PC-9 (cell line): ENCODE measurements around the gene DPP4. TPM values are rescaled to one million over a fixed set of nuclear protein-coding genes. Genes with fewer than 3 reads are reported as not detected.
A peak's percentile ranks its signal among the peaks of the same experiment; 100 is the strongest.

Experiments used
- BruUV-seq: library from RNA; stranded (reverse); fragments of 400-500 nt; replicated peaks from 2 replicates; lab custom pipeline; 2021; lab: Mats Ljungman, UMichigan
- CTCF ChIA-PET: fragments of 300-600 bp; sonication (Branson Sonifier 250); formaldehyde crosslinking; loops from one replicate; lab custom pipeline; 2022; ENCODE audit warnings: antibody characterized with exemption; lab: Charles Lee
- POLR2A ChIA-PET: fragments of 300-600 bp; sonication (Branson Sonifier 250); formaldehyde crosslinking; loops from one replicate; lab custom pipeline; 2022; ENCODE audit warnings: antibody characterized with exemption; ENCODE audit not compliant: unreplicated experiment; lab: Charles Lee
- DNase-seq, 2 experiments: peaks; one replicate each; pipeline versions ENCODE4 v3.0.0 to v3.0.0-alpha.2; 2015 to 2022; ENCODE audit warnings: mixed read lengths in 1 of 2
- H2AFZ ChIP-seq: fragments of 200-600 bp; sonication (generic); 2 replicates; pipeline ENCODE4 v1.8.1; 2017; ENCODE audit warnings: antibody characterized with exemption
- H3F3A ChIP-seq: fragments of 200-600 bp; sonication (generic); 2 replicates; pipeline ENCODE4 v1.8.1; 2017; ENCODE audit warnings: antibody characterized with exemption, mild to moderate bottlenecking, low read depth; ENCODE audit not compliant: insufficient read depth
- H3K27ac ChIP-seq: fragments of 200-600 bp; sonication (generic); 2 replicates; pipeline ENCODE4 v1.6.1; 2016; ENCODE audit warnings: mixed run types
- H3K27me3 ChIP-seq: fragments of 200-600 bp; sonication (generic); 2 replicates; pipeline ENCODE4 v1.6.1; 2016; ENCODE audit warnings: low read depth, mixed run types; ENCODE audit not compliant: insufficient read depth
- H3K36me3 ChIP-seq: fragments of 200-600 bp; sonication (generic); 2 replicates; pipeline ENCODE4 v1.6.1; 2016; ENCODE audit warnings: low read depth, mixed run types
- H3K4me1 ChIP-seq: fragments of 200-600 bp; sonication (generic); replicated peaks from 2 replicates; pipeline ENCODE4 v1.6.1; 2016; ENCODE audit warnings: mixed run types; ENCODE audit not compliant: insufficient read depth
- H3K4me2 ChIP-seq: fragments of 200-600 bp; sonication (generic); 2 replicates; pipeline ENCODE4 v1.6.1; 2017; ENCODE audit warnings: mixed run types
- H3K4me3 ChIP-seq: fragments of 200-600 bp; sonication (generic); 2 replicates; pipeline ENCODE4 v1.6.1; 2016; ENCODE audit warnings: mixed run types
- H3K79me2 ChIP-seq: fragments of 200-600 bp; sonication (generic); 2 replicates; pipeline ENCODE4 v1.6.1; 2017; ENCODE audit warnings: low read depth, mixed run types
- H3K9me2 ChIP-seq: fragments of 200-600 bp; sonication (generic); 2 replicates; pipeline ENCODE4 v1.8.1; 2017; ENCODE audit warnings: mild to moderate bottlenecking; ENCODE audit not compliant: insufficient read depth
- H3K9me3 ChIP-seq: fragments of 200-600 bp; sonication (generic); 2 replicates; pipeline ENCODE4 v1.8.1; 2016; ENCODE audit warnings: low read depth; ENCODE audit not compliant: insufficient read depth
- H4K20me1 ChIP-seq: fragments of 200-600 bp; sonication (generic); 2 replicates; pipeline ENCODE4 v1.8.1; 2017; ENCODE audit not compliant: insufficient read depth
- EZH2 ChIP-seq: fragments of 200-600 bp; sonication (generic); IDR thresholded peaks from 2 replicates; pipeline ENCODE4 v1.8.0; 2017; ENCODE audit warnings: antibody characterized with exemption, low read depth
- intact Hi-C: fragments of 100-400 bp; cut with micrococcal nuclease; formaldehyde crosslinking; loops from one replicate; pipeline ENCODE4 v1.10.0; 2022; ENCODE audit not compliant: unreplicated experiment
- total RNA-seq: library from RNA; stranded (reverse); gene quantifications from 2 replicates; pipeline ENCODE4 v1.2.3, GENCODE V29; 2021
- TF ChIP-seq, protein P1 (sequence below): fragments of 200-600 bp; sonication (generic); conservative IDR thresholded peaks from 2 replicates; pipeline ENCODE4 v1.6.1; 2017; ENCODE audit warnings: mixed run types, antibody characterized with exemption, mild to moderate bottlenecking, moderate library complexity

DPP4 gene
- total RNA-seq, 1 experiment from 2014 or later = 0.35 TPM

DNA sequence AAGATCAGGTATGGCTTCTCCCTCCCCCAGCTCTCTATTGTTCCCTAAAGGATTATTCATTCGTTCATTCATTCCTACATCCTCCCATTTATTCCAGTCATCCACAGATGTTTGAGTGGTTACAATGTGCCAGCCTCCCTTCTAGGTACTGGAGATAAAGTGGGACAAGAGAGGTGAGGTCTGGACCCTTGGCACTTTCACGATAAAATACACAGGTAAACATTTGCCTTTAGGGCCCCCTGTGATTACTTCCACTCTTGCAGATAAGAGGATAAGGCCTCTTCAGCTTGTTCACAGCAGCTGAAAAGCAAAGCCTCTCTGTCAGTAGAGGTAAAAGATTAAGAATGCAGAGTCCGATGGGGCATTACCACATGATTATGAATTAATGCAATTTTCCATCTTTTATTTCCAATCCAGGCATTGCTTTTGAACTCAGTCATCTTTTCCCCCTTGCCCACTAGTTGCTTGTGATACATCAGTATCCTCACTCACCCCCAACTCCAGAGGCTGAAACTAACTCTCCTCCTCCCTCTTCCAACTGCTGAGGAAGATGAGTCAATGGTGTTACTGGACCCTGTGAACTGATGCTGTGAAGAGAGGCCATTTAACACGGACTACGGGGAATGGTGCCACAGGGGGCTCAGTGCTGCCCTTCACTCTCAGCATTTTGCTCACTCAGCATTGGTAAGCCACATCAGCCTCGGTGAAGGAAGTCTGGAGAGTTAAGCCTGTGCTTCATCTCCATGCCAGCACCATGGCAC is 1.1 kb upstream of the DPP4 start:
- Histone ChIP-seq H3F3A (no peaks in the 10 kb centered on the region), H3K9me3 (no peaks in the 10 kb centered on the region), H3K4me2 (no peak overlapping the region), H3K27ac (no peak overlapping the region), H3K36me3 (no peaks in the 10 kb centered on the region), H3K9me2 (no peaks in the 10 kb centered on the region), H4K20me1 (no peaks in the 10 kb centered on the region), H2AFZ (no peak overlapping the region), H3K79me2 (no peaks in the 10 kb centered on the region), H3K4me3 (no peak overlapping the region), H3K4me1 (no peaks in the 10 kb centered on the region), H3K27me3 (no peaks in the 10 kb centered on the region)
- TF ChIP-seq, protein P1, sequence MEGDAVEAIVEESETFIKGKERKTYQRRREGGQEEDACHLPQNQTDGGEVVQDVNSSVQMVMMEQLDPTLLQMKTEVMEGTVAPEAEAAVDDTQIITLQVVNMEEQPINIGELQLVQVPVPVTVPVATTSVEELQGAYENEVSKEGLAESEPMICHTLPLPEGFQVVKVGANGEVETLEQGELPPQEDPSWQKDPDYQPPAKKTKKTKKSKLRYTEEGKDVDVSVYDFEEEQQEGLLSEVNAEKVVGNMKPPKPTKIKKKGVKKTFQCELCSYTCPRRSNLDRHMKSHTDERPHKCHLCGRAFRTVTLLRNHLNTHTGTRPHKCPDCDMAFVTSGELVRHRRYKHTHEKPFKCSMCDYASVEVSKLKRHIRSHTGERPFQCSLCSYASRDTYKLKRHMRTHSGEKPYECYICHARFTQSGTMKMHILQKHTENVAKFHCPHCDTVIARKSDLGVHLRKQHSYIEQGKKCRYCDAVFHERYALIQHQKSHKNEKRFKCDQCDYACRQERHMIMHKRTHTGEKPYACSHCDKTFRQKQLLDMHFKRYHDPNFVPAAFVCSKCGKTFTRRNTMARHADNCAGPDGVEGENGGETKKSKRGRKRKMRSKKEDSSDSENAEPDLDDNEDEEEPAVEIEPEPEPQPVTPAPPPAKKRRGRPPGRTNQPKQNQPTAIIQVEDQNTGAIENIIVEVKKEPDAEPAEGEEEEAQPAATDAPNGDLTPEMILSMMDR = no peak
- TF ChIP-seq EZH2 = no peak
- BruUV-seq = no TSS peak
- POLR2A ChIA-PET = no interaction called here
- CTCF ChIA-PET = no interaction called here
- intact Hi-C loops = no loop called here
- no peak for DNase-seq

DNA sequence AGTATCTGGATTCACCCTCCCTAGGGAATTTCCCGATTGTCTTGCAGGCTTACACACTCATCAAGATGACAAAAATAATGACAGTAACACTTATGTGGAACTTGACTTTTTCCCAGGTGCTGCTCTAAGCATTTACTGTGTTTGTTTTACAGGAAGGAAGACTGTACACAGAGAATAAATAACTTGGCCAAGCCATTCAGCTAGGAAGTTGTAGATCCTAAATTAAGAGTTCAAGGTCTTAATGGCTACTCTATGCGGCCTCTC is 549 bp upstream of the DPP4 start:
- Histone ChIP-seq H3K4me2 (peak overlapping the region; percentile 58; the same call in 1 of the 2 replicates), H4K20me1 (no peaks in the 10 kb centered on the region), H3F3A (no peaks in the 10 kb centered on the region), H3K27ac (no peak overlapping the region), H3K4me3 (no peak overlapping the region), H2AFZ (no peak overlapping the region), H3K79me2 (no peaks in the 10 kb centered on the region), H3K9me2 (no peaks in the 10 kb centered on the region), H3K4me1 (no peaks in the 10 kb centered on the region), H3K27me3 (no peaks in the 10 kb centered on the region), H3K36me3 (no peaks in the 10 kb centered on the region), H3K9me3 (no peaks in the 10 kb centered on the region)
- POLR2A ChIA-PET = no interaction called here
- TF ChIP-seq, protein P1 = no peak
- no peak for TF ChIP-seq EZH2
- intact Hi-C loops = no loop called here
- CTCF ChIA-PET = no interaction called here
- no peak for DNase-seq
- no TSS peak for BruUV-seq

DNA sequence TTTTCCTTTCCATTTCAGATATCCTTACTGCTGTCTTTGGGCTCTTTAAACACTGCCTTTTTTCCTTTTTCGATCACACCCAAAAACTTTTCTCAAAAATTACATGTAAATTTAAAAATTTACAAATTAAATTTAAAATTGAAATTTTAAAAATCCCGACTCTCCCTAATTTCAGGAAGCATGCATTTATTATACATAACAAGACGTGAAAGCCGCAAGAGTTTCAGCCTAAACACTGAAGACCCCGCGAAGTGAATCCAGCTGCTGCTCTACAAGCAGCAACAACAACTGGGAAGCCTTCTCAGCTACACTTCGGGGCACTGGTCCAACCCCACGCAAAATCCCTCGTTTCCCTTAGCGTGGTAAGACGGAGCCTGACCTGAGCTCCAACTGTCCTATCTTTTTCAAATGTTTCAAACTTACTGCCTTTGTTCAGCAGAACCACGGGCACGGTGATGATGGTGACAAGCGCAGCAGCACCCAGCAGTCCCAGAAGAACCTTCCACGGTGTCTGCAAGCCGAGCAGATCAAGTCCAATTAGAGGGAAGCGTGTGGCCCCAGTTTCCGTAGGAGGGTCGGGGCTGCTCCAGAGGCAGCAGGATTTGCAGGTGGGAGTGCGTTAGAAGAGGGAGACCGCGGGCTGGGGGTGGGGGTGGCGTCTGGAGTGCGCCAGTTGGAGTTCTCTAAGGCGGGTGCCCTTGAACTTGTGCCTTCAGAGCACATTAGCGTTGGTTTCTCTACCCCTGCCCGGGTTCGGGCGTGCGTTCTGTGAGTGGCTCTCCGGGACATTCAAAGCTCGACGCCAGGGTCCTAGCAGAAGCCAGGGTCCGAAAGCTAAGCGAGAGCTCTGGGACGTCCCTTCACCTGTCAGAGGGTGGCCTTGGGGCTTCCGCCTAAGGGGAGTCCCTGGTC is 783 bp downstream of the DPP4 start:
- ChIA-PET POLR2A (interaction anchor here (0.7 kb wide), 1 partner anchor 19 kb away, joined by 3 read pairs; no protein-coding TSS in a partner anchor), CTCF (no interaction called here)
- no peaks in the 10 kb centered on the region for H3K4me1 ChIP-seq
- peak overlapping the region; percentile 41; the same call in 1 of the 2 replicates for H3K4me3 ChIP-seq
- no peaks in the 10 kb centered on the region for H3F3A ChIP-seq
- H3K27me3 ChIP-seq = no peaks in the 10 kb centered on the region
- TF ChIP-seq, protein P1 = no peak
- TF ChIP-seq EZH2 = no peak
- peak overlapping the region; percentile 58; the same call in 1 of the 2 replicates for H3K4me2 ChIP-seq
- intact Hi-C loops = loop anchor here (1.0 kb wide), 1 partner anchor 45 kb away; no protein-coding TSS in a partner anchor
- no peak for DNase-seq
- BruUV-seq = no TSS peak
- 0 out of 2 replicates have a peak overlapping the region, but pooled peaks have one; percentile 43 for H2AFZ ChIP-seq
- no peaks in the 10 kb centered on the region for H3K9me2 ChIP-seq
- H3K79me2 ChIP-seq = no peaks in the 10 kb centered on the region
- no peaks in the 10 kb centered on the region for H3K36me3 ChIP-seq
- H3K9me3 ChIP-seq = no peaks in the 10 kb centered on the region
- H4K20me1 ChIP-seq = no peaks in the 10 kb centered on the region
- no peak overlapping the region for H3K27ac ChIP-seq
